Aorta (tissue), 5 donors: ENCODE data around the gene ENO3. TPM values are rescaled to one million over a fixed set of nuclear protein-coding genes. Genes with fewer than 3 reads are reported as not detected.

ENCODE experiments used
- ATAC-seq: fragments of 200-7000 bp; cut with Tn5 transposase; one replicate; pipeline ENCODE4 v1.9.1; 2022; ENCODE audit warnings: moderate library complexity; ENCODE audit not compliant: low FRiP score
- DNase-seq, 2 donors: peaks; one replicate each; pipeline ENCODE4 v3.0.0-alpha.2; 2020
- H3K27ac ChIP-seq, 2 donors: one replicate each; pipeline ENCODE4 v1.5.1; 2013; ENCODE audit warnings: low read length in 2 of 2, mild to moderate bottlenecking in 2 of 2, moderate library complexity in 2 of 2, control low read depth in 1 of 2, inconsistent platforms in 1 of 2, low read depth in 1 of 2
- H3K27me3 ChIP-seq, 2 donors: one replicate each; pipeline ENCODE4 v1.6.1; 2013; ENCODE audit warnings: control low read depth in 1 of 2, low read length in 1 of 2, mild to moderate bottlenecking in 1 of 2, moderate library complexity in 1 of 2; ENCODE audit not compliant: insufficient read depth in 2 of 2, control insufficient read depth in 1 of 2
- H3K36me3 ChIP-seq, 2 donors: one replicate each; pipeline ENCODE4 v1.6.1; 2013; ENCODE audit warnings: control low read depth in 1 of 2, low read length in 1 of 2, mild to moderate bottlenecking in 1 of 2; ENCODE audit not compliant: insufficient read depth in 2 of 2, control insufficient read depth in 1 of 2
- H3K4me1 ChIP-seq, 2 donors: one replicate each; pipeline ENCODE4 v1.6.1; 2013; ENCODE audit warnings: low read length in 2 of 2, control low read depth in 1 of 2, mild to moderate bottlenecking in 1 of 2, moderate library complexity in 1 of 2; ENCODE audit not compliant: insufficient read depth in 2 of 2, control insufficient read depth in 1 of 2
- H3K4me3 ChIP-seq, 2 donors: one replicate each; pipeline ENCODE4 v1.5.1; 2013; ENCODE audit warnings: low read length in 2 of 2, control low read depth in 1 of 2, mild to moderate bottlenecking in 1 of 2
- H3K9me3 ChIP-seq: one replicate; pipeline ENCODE4 v1.6.1; 2013; ENCODE audit warnings: mild to moderate bottlenecking, low read length; ENCODE audit not compliant: control insufficient read depth
- WGBS, 2 donors: extraction: QIAGEN DNeasy Blood & Tissue Kit; methylation state at CpG; one replicate each; pipeline ENCODE4 v1.1.7; 2013; 5-methylcytosine and 5-hydroxymethylcytosine counted together
- intact Hi-C, 2 donors: fragments of 100-400 bp; cut with DNase I; formaldehyde crosslinking; loops; one replicate each; pipeline versions ENCODE4 v1.14.2 to v1.15.0; 2022
- polyA plus RNA-seq, 2 donors: library from polyadenylated mRNA; stranded (reverse); fragments of 200-250 nt; gene quantifications; one replicate each; pipeline ENCODE4 v1.2.3, GENCODE V29; 2013
- total RNA-seq, 2 donors: library from RNA; stranded (reverse); fragmentation: NEBNext Ultra II Directional; extraction: Animal tissue kit (Norgen Biotek cat#: 25700); gene quantifications; one replicate each; pipeline ENCODE4 v1.2.1, GENCODE V29; 2021
- donor health status: healthy with polysubstance abuse.
- donor health status: Bipolar disorder and iron deficiency.
- donor health status: DM: no; HTN: no; CAD: no.
- donor health status: DM: no; HTN: no; CAD: no.
- donor health status: DM: yes; HTN: yes; CAD: no.

ENO3 gene
- total and polyA plus RNA-seq, 4 donors: 5.2 to 46.2 (median 8.4) TPM

DNA sequence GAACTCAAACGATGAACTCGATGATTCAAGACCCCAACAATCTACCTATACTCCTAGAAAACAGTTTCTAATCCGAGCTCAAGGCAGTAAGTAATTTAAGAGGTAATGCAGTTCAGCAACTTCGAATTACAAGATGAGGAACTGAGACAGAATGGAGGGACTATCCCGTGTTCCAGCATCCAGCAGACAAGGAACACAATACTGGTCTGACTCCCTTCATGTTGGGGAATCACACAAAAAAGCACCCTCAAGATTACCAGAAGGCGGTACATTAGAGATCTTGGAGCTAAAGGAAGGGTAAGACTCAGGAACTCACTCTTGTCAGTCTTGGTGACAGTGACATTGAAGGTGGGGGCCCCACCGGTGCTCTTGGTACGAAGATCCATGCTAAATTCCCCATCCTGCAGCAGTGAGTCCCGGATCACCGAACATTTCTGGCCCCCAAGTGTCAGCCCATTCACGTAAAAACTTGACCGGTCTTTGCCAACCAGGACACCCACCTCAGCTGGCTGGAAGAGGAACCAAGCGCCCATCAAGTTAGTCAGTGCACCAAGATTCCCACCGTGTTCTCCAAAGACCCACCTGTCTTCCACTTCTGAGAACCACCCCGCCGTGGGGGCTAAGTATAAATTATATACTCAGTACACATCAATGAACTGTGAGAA is 4.5 kb upstream of the ENO3 start:
- 25 to 31% methylated on average over 16 of the region's 16 CpGs for WGBS, 2 donors

DNA sequence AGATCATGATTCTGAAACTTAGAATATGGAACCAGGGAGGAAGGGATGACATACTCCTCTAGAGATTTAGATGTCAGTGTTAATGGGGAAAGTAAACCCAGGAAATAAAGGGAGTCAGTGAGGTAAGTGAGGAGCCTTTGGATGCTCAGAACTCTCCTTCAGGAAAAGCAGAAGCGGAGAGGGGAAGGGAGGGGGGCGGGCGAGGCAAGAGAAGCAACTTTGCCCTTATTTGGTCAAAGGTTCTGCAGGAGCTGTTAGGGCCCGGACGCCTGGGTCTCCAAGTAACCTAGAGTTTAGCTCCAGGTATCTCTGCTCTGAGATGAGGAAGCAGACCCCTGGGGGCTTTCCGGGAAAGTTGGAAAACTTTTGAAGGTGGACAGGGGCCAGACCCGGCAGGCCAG is 3.9 kb upstream of the ENO3 start:
- peak overlapping the region; percentile 72 to 92 for H3K4me3 ChIP-seq
- H3K4me1 ChIP-seq: no peaks in the 10 kb centered on the region
- DNase-seq (peak in 1 of 2 donors; percentile 56), ATAC-seq (no peak)
- no peaks in the 10 kb centered on the region for H3K9me3 ChIP-seq
- H3K36me3 ChIP-seq: no peaks in the 10 kb centered on the region
- intact Hi-C loops: loop anchor here in 1 of 2 donors (5.0 kb wide), 1 partner anchor 50 kb away; the partner anchor contains the start of genes INCA1 and KIF1C
- 0% methylated on average over 7 of the region's 7 CpGs for WGBS, 2 donors
- peak overlapping the region; percentile 30 to 57 for H3K27ac ChIP-seq
- peaks cover 0 to 2% of the 10 kb centered on the region in 2 donors for H3K27me3 ChIP-seq

More for the DNA sequence above, 4.5 kb upstream of the ENO3 start:
- peak overlapping the region in 1 of 2 donors; percentile 5 for H3K27ac ChIP-seq
- H3K27me3 ChIP-seq: peaks cover 0 to 2% of the 10 kb centered on the region in 2 donors
- H3K9me3 ChIP-seq: no peaks in the 10 kb centered on the region
- H3K36me3 ChIP-seq: no peaks in the 10 kb centered on the region
- intact Hi-C loops: loop anchor here in 1 of 2 donors (5.0 kb wide), 1 partner anchor 51 kb away; the partner anchor contains the start of genes INCA1 and KIF1C
- peak overlapping the region; percentile 72 to 92 for H3K4me3 ChIP-seq
- H3K4me1 ChIP-seq: no peaks in the 10 kb centered on the region
- no peak for DNase-seq
- no peak for ATAC-seq

GRCh38 chr17:4947411-4948165 is 3.3 kb upstream of the ENO3 start:
- peak; percentile 82 to 90 for DNase-seq
- intact Hi-C loops: loop anchor here in 1 of 2 donors (5.0 kb wide), 1 partner anchor 50 kb away; the partner anchor contains the start of genes INCA1 and KIF1C
- Histone ChIP-seq H3K27ac (peak overlapping the region; percentile 57 to 96), H3K36me3 (no peaks in the 10 kb centered on the region), H3K4me1 (no peaks in the 10 kb centered on the region), H3K27me3 (peaks cover 0 to 2% of the 10 kb centered on the region in 2 donors), H3K4me3 (peak overlapping the region; percentile 72 to 92), H3K9me3 (no peaks in the 10 kb centered on the region)
- ATAC-seq: peak; percentile 62
- WGBS, 2 donors: 0 to 1% methylated on average over 50 to 56 of the region's 56 CpGs

- WGBS, 2 donors: 0 to 1% methylated on average over 58 to 59 of the region's 59 CpGs
- ATAC-seq (peak; percentile 88), DNase-seq (peak; percentile 95 to 96)
- Histone ChIP-seq H3K9me3 (no peaks in the 10 kb centered on the region), H3K27me3 (peaks cover 0 to 2% of the 10 kb centered on the region in 2 donors), H3K4me1 (no peaks in the 10 kb centered on the region), H3K4me3 (peak within 1 kb of the TSS; percentile 72 to 92), H3K27ac (peak within 1 kb of the TSS; percentile 83 to 96), H3K36me3 (no peaks in the 10 kb centered on the region)
- intact Hi-C loops: loop anchor here in 1 of 2 donors (5.0 kb wide), 1 partner anchor 49 kb away; the partner anchor contains the start of genes INCA1 and KIF1C
Observed at GRCh38 chr17:4948166-4948930, 2.6 kb upstream of the ENO3 start, which contains the start of gene PFN1. TSS of gene PFN1 (minus strand) at chr17:4948530. CDS start at chr17:4948394, 136 bp downstream.

DNA sequence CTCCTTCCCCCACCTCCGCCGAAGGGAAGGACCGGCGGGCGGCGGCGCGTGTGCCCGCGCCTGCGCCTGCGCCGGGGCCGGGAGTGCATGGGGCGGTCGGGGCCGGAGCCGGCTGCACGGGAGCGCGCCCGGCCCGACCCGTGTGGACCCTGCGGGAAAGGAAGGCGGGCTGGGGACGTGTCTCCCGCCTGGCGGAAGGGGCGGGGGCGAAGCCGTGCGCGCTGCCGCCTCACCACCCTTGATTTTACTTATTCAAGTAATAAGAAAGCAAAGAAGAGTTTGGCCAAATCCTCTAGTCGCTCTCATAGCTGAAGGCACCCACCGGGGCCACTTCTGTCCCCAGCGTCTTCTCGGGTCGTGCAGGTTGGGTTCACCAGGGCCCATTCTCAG is 2.0 kb upstream of the ENO3 start:
- intact Hi-C loops: loop anchor here in 1 of 2 donors (1.0 to 5.0 kb wide), 2 partner anchors 18 to 48 kb away; partner anchors contain the start of genes INCA1, KIF1C and SPAG7
- Histone ChIP-seq H3K4me3 (peak overlapping the region; percentile 72 to 75), H3K27ac (peak overlapping the region in 1 of 2 donors; percentile 89), H3K27me3 (peaks cover 0 to 2% of the 10 kb centered on the region in 2 donors), H3K36me3 (no peaks in the 10 kb centered on the region), H3K9me3 (no peaks in the 10 kb centered on the region), H3K4me1 (no peaks in the 10 kb centered on the region)
- WGBS, 2 donors: 0% methylated on average over 20 to 40 of the region's 40 CpGs
- ATAC-seq (peak; percentile 90), DNase-seq (peak; percentile 91 to 94)

DNA sequence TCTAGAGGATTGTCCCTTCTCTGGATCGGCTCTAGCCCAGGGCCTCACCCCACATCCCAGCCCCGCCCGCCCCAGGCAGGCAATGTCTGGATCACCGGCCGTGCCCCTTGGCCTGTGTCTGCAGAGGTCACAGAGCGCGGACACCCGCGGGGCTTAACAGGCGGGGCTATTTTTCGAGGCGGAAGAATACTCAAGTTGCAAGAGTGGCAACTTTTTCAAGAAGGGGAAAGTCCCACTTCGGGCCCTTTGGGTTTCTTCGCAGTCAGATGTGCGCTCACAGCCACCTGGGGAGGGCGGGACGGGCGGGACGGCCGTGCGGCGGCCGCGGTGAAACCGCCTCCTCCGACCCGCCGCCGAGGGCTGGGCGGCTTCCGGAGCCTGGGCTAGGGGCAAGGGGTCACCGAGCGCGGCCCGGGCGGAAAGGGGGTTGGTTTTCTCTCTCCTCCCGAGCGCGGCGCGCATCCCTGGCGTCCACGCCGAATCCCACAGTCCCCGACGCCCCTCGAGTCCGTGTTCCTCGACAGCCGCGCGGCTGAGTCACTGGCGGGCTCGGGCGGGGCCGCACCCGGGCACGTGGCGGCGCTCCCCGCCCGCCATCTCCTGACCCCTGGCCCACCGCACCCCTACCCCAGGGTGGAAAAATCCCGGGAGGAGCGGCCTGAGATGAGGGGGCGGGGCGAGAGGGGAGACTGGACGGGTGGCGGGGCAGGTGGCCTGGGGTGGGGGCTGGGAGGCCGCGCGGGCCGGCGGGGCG is 1.4 kb upstream of the ENO3 start:
- DNase-seq (peak; percentile 85 to 92), ATAC-seq (peak; percentile 24)
- H3K9me3 ChIP-seq: no peaks in the 10 kb centered on the region
- peak overlapping the region; percentile 83 to 89 for H3K27ac ChIP-seq
- no peaks in the 10 kb centered on the region for H3K4me1 ChIP-seq
- peaks cover 0 to 2% of the 10 kb centered on the region in 2 donors for H3K27me3 ChIP-seq
- 1% methylated on average over 65 to 75 of the region's 75 CpGs for WGBS, 2 donors
- peak overlapping the region; percentile 72 to 75 for H3K4me3 ChIP-seq
- H3K36me3 ChIP-seq: no peaks in the 10 kb centered on the region
- intact Hi-C loops: loop anchor here in 1 of 2 donors (1.0 to 5.0 kb wide), 2 partner anchors 18 to 48 kb away; partner anchors contain the start of genes INCA1, KIF1C and SPAG7

- no peaks in the 10 kb centered on the region for H3K4me1 ChIP-seq
- intact Hi-C loops: no loop called here
- peak overlapping the region; percentile 83 to 88 for H3K27ac ChIP-seq
- WGBS, 2 donors: 5 to 10% methylated on average over 37 to 52 of the region's 52 CpGs
- ATAC-seq: peak; percentile 9
- H3K4me3 ChIP-seq: peak overlapping the region; percentile 72 to 75
- no peaks in the 10 kb centered on the region for H3K36me3 ChIP-seq
- H3K27me3 ChIP-seq: peaks cover 0 to 2% of the 10 kb centered on the region in 2 donors
- H3K9me3 ChIP-seq: no peaks in the 10 kb centered on the region
- DNase-seq: peak; percentile 77 to 87
Observed at GRCh38 chr17:4950075-4950745, 709 bp upstream of the ENO3 start.
